Fibroblast of skin of left quadriceps (primary cell): ENCODE measurements around the gene TOR1AIP1.

Experiments
- DNase-seq, 2 experiments: peaks; one replicate each; pipeline ENCODE4 v3.0.0-alpha.2; 2013; ENCODE audit warnings: low read depth in 2 of 2

The TOR1AIP1 gene

DNA sequence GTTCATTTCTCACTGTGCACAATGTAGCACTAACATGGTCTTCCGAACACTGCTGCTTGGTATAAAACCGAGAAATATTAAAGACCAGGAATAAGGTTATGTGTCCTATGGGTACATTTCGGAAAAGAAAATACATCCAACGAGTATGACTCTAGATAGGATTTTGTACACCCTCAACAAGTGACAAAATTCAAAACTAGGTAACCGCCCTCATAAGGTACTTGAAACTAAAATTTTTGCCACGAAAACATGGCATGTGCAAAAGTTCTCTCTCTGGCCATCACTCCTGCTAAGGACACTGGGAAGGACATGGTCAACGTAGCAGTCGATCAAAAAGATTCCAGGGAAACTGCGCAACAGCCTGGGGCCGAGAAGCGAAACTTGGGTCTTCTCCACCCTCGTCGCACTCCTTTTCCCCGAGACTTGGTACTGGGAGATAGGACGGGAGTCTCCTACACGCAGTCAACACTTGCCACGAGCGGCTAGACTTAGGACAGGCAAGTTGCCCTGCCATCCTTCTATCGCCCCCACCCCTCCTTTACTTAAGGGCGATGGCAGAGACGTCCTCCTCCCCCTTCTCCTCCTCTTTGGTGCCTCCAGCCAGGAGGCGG is 338 bp upstream of the TOR1AIP1 start:
- DNase-seq: no peak

- DNase-seq: no peak
Measured at GRCh38 chr1:179883040-179883744, 1.1 kb downstream of the TOR1AIP1 start.

DNA sequence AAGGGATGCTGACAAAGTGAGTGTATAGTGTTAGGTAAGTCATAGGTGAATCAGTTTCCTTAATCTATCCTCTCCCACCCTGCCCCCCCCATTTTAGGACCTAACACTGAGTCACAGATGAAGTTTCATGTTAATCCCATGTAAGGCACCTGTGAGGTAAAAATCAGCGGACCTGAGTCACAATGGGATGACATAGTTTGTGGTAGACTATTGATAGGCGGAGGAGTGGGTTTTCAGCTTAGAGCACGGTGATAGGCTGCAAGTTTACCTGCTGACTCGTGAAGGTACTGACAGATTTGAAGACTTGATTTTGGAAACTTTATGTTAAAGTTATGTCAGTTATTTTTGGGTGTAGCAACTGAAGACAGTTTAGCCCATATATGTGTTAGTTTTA is 1.7 kb downstream of the TOR1AIP1 start:
- DNase-seq: no peak

- DNase-seq: no peak
Measured at GRCh38 chr1:179888071-179888470, 6.0 kb downstream of the TOR1AIP1 start.

GRCh38 chr1:179889589-179889988 is 7.5 kb downstream of the TOR1AIP1 start:
- no peak for DNase-seq

GRCh38 chr1:179910934-179911333 is 28.8 kb downstream of the TOR1AIP1 start:
- no peak for DNase-seq

GRCh38 chr1:179911812-179912211 is 29.7 kb downstream of the TOR1AIP1 start:
- no peak for DNase-seq

GRCh38 chr1:179917601-179918429 is 35.7 kb downstream of the TOR1AIP1 start:
- DNase-seq: no peak

- no peak for DNase-seq
Measured at GRCh38 chr1:179921472-179921871, 39.4 kb downstream of the TOR1AIP1 start.

DNA sequence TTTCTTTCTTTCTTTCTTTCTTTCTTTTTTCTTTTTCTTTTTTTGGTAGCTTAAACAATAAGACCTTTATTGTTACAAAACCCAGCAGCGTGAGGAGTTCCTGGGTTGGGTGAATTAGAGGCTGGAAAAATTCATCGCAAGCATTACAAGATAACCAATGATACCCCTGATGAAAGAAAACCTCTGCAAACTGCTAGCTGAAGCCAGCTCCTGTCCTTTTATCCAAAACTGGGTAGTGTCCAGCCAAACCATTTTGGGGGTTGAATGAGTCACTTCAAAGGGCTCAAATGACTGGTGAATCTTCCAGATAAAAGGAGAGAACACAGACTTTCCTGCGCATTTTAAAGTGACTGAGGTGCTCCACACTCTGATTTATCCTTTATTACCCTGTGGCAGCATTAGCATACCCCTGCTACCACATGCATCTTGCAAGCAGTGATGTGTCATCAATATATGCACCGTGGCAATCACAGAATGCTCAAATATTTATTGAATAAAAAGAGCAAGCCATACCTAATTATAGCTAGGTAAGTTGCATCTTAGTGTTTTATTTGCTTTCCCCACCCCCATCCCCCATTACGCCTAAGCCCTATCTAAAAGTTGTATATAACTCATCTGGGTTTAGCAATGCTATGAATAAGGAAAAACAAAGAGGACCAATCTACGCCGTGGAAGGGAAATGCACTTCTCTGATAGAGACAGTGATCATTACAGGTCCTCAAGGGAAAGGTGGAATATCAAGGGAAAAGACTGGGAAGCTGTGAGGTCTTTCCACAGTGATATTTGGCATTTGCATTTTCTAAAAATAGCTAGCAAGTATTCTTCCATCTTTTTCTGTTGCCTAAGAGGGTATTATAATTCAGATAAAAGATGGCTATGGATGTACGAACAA is 40.1 kb downstream of the TOR1AIP1 start:
- no peak for DNase-seq

GRCh38 chr1:179923029-179923428 is 40.9 kb downstream of the TOR1AIP1 start:
- DNase-seq: no peak

- no peak for DNase-seq
Measured at GRCh38 chr1:179924268-179924667, 42.2 kb downstream of the TOR1AIP1 start.

DNA sequence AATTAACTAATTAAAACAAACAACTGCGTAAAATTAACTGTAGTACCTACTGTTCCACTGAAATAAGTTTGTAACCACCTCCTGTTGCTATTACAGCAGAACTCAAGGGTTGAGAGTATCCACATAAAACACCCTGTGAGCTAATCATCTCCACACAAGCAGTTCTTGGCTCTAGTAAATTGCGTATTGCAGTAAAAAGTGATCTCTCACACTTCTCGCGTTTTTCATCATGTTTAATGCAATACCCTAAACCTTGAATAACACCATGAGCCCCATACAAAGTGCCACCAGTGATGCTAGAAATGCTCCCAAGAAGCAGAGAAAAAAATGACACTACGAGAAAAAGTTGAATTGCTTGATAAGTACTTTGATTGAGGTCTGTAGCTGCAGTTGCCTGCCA is 43.2 kb downstream of the TOR1AIP1 start:
- DNase-seq: no peak

DNA sequence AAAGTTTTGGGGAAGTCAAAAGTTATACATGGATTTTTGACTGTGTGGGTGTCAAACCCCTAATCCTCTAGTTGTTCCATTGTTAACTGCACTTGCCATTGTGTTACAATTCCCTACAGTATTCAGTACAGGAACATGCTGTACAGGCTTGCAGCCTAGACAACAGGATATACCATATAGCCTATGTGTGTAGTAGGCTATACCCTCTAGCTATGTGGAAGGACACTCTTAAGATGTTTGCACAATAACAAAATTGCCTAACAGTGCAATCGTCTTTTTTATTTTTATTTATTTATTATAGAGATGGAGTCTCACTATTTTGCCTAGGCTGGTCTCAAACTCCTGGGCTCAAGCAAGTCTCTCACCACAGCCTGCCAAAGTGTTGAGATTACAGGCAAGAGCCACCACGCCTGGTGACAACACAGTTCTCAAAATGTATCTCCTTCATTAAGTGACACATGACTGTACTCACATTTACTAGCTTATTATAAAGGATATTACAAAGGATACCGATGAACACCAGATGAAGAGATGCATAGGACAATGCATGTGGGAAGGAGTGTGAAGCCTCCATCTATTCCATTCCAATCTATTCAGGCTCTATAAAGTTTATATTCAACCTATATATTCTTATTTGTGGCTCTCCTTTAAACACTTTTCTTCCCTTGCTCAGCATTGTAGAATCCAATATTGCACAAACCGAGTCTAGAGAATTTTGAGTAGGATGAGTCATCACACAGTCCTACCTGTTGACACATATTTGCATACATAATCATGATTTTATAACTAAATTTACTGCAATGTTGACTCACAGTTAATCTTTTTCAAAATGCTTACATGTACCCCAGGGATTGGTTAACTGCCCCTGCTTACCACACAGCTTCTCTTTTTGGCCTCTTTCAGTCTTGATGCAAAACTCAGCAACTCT is 44.1 kb downstream of the TOR1AIP1 start:
- DNase-seq: peak; percentile 83 to 87

GRCh38 chr1:179926850-179927205 is 44.7 kb downstream of the TOR1AIP1 start:
- DNase-seq: no peak

DNA sequence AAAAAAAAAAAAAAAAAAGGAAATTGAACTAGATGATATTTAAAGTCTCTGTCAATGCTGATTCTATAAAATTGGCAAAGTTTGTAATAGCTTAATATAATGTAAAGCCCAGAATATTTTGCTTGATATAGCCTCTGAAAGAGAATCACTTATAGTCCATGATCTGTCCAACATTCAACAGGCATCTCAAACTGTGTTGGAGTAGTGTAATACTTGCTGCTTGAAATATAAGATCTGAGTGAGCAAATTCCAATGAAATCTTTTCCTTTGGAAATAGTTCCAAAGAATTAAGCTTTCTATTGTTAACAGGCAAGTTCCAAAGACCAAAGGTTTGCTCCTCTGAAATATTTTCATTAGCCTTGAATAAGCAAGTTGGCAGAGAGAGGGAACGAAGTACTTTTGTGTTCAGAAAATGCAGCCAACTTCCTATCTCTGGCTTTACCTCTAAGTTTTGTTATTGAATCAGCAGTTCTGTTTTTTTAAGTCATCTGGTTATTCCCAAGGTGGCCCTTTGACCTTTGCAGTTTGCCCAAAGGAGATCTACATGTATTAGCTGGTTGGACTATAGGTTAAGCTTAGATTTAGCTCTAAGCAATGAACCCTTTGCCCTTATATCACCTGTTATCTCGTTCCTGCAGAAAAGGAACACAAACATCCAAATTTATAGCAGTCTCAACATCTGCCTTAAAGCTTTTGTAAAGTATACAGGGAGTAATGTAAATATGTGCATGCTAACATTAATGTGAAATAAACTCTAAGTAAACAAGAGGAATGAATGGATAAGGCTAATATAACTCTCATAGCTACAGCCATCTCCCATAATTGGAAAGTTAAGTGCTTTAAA is 48.1 kb downstream of the TOR1AIP1 start:
- no peak for DNase-seq

DNA sequence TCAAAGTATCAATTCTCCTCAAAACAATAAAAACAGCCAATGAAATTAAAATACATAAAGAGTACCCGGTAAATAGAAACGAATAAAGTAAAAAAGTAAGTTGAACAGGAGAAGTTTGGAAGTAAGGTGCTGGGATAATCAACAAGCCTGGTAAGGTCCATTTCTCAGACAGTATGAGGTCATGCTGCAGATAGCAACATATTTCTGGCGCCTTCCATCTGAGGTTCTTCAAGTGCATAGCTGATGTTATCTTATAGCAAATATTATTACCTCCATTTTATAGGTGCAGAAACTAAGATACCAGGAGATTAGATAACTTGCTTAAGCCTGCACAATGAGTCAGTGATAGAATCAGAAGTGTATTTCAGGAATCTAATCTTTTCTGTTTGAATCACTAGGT is 48.8 kb downstream of the TOR1AIP1 start:
- DNase-seq: no peak

GRCh38 chr1:179933219-179933618 is 51.1 kb downstream of the TOR1AIP1 start:
- no peak for DNase-seq

DNA sequence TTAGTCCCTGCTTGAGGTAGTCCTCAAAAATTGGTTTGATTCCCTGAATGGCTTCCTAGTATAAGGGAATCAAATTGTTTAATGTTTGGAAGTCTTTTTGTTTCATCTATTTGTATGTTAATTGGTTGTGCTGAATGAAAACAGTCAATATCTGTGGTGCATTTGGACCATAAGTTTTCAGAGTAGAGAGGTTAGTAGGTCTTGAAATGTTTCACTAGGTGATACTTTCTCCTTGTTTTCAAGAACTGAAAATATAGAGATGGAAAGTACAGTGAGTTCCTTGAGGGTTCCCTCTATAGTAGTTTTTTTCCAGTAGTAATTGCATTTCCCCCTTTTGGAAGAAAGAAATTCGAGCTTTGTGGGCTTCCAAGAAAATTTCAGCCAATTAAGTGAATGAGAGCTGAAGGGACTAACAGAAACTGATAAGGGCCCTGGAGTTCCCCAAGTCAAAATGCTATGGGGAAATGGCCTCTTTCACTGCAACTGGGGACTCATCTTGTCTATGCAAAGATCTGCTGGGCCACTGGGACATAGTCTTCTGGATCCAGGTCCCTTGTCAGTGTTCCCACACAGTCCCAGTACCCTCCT is 53.9 kb downstream of the TOR1AIP1 start:
- DNase-seq: no peak
